Measurements from ENCODE around the gene ST6GAL1. TPM values are rescaled to one million over a fixed set of nuclear protein-coding genes. Genes with fewer than 3 reads are reported as not detected.

The ST6GAL1 gene
- total and polyA plus RNA-seq, 7 experiments from 2014 or later, result 115 to 313 (median 214) TPM

- no peak for ATAC-seq
- H3K9me3 ChIP-seq (ENCODE audit: control insufficient read depth in 2 of 3, low read length in 3 of 3), result no peaks in the 10 kb centered on the region
These were observed 34.9 kb upstream of the ST6GAL1 start for GRCh38 chr3:186895406-186895805.

DNA sequence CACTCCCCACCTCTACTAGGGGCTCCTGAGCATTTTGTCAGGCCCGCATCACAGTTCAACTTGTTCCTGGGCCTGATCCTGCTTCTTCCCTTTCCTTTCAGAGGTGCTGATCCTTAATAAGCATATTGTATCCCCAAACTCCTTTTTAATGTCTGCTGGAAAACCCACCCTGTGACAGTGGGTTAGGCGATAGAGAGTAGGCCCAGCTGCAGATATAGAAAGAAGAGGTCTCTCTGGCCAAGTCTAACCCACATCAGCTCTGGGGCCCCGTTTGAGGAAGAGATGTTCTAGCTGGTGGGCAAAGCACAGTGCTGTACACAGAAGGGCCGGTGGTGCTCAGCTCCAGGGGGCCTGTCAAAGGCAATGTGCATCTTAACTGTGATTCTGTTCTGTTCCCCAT lies 34.3 kb upstream of the ST6GAL1 start:
- Histone ChIP-seq H3K4me3 (ENCODE audit: low read length) (no peak overlapping the region), H3K36me3 (ENCODE audit: control insufficient read depth in 2 of 3, insufficient read depth in 3 of 3, low read length in 3 of 3) (no peaks in the 10 kb centered on the region), H3K4me1 (ENCODE audit: control insufficient read depth in 2 of 2, insufficient read depth in 2 of 2, low read length in 2 of 2) (peaks cover 3 to 5% of the 10 kb centered on the region in 2 donors), H3K27me3 (ENCODE audit: control insufficient read depth in 2 of 2, insufficient read depth in 2 of 2, low read length in 2 of 2) (no peaks in the 10 kb centered on the region), H3K9me3 (ENCODE audit: control insufficient read depth in 2 of 3, low read length in 3 of 3) (no peaks in the 10 kb centered on the region), H3K27ac (ENCODE audit: low read depth, low read length) (no peak overlapping the region)
- intact Hi-C loops (cut with micrococcal nuclease), result loop anchor here in 1 of 2 donors (5.0 kb wide), 1 partner anchor 36 kb away; the partner anchor contains the start of gene ST6GAL1
- DNase-seq, result no peak
- Mint-ChIP-seq H3K36me3 (peaks cover 0 to 14% (median 0%) of the 10 kb centered on the region in 5 donors), H3K27ac (peak overlapping the region in 1 of 9 donors; percentile 46), H3K4me3 (no peak overlapping the region), H3K4me1 (peaks cover 2 to 26% (median 16%) of the 10 kb centered on the region in 7 donors), H3K27me3 (no peaks in the 10 kb centered on the region), H3K9me3 (peaks cover 0 to 4% (median 0%) of the 10 kb centered on the region in 11 donors)
- POLR2A ChIA-PET, result interaction anchor here (1.3 kb wide), 1 partner anchor 13 kb away, joined by 5 read pairs; no protein-coding TSS in a partner anchor
- ATAC-seq, result no peak
- CTCF ChIA-PET, result no interaction called here

More at GRCh38 chr3:186895406-186895805, 34.9 kb upstream of the ST6GAL1 start:
- POLR2A ChIA-PET, result interaction anchor here (1.3 kb wide), 1 partner anchor 14 kb away, joined by 5 read pairs; no protein-coding TSS in a partner anchor
- no peaks in the 10 kb centered on the region for H3K36me3 ChIP-seq (ENCODE audit: control insufficient read depth in 2 of 3, insufficient read depth in 3 of 3, low read length in 3 of 3)
- H3K4me1 Mint-ChIP-seq, result peaks cover 1 to 20% (median 10%) of the 10 kb centered on the region in 7 donors
- peak overlapping the region in 1 of 9 donors; percentile 25 for H3K27ac Mint-ChIP-seq
- peaks cover 0 to 13% (median 0%) of the 10 kb centered on the region in 5 donors for H3K36me3 Mint-ChIP-seq
- H3K4me1 ChIP-seq (ENCODE audit: control insufficient read depth in 2 of 2, insufficient read depth in 2 of 2, low read length in 2 of 2), result no peaks in the 10 kb centered on the region
- H3K27me3 ChIP-seq (ENCODE audit: control insufficient read depth in 2 of 2, insufficient read depth in 2 of 2, low read length in 2 of 2), result no peaks in the 10 kb centered on the region
- H3K4me3 ChIP-seq (ENCODE audit: low read length), result no peak overlapping the region
- H3K27ac ChIP-seq (ENCODE audit: low read depth, low read length), result no peak overlapping the region
- intact Hi-C loops (cut with micrococcal nuclease), result loop anchor here in 1 of 2 donors (2.0 to 5.0 kb wide), 2 partner anchors 13 to 37 kb away; partner anchors contain the start of gene ST6GAL1
- no peak for DNase-seq
- H3K4me3 Mint-ChIP-seq, result no peak overlapping the region
- H3K9me3 Mint-ChIP-seq, result peaks cover 0 to 4% (median 0%) of the 10 kb centered on the region in 11 donors
- CTCF ChIA-PET, result no interaction called here
- no peaks in the 10 kb centered on the region for H3K27me3 Mint-ChIP-seq

DNA sequence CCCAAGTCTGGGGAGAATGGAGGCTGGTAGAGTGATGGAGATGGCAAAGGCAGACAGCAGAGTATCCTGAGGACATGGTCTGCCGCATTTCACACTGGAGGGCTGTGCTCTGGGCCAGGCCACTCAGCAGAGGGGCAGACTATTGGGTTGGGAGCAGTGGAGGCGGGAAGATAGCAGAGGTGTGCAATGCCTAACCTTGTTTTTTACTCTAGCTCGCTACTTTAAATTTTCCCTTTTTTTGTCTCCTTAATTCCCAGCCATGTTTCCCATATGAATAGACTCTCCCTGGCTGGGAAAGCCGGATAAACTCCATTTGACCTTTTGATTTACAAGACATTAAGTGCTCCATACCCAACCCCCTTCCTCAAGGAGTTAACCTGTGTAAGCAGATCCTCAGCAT lies 33.5 kb upstream of the ST6GAL1 start:
- no peak overlapping the region for H3K27ac ChIP-seq (ENCODE audit: low read depth, low read length)
- Mint-ChIP-seq H3K36me3 (peaks cover 0 to 18% (median 0%) of the 10 kb centered on the region in 5 donors), H3K27me3 (no peaks in the 10 kb centered on the region), H3K4me3 (no peak overlapping the region), H3K27ac (peak overlapping the region in 1 of 9 donors; percentile 18), H3K9me3 (peaks cover 0 to 4% (median 0%) of the 10 kb centered on the region in 11 donors), H3K4me1 (peaks cover 5 to 32% (median 22%) of the 10 kb centered on the region in 7 donors)
- no peaks in the 10 kb centered on the region for H3K9me3 ChIP-seq (ENCODE audit: control insufficient read depth in 2 of 3, low read length in 3 of 3)
- H3K27me3 ChIP-seq (ENCODE audit: control insufficient read depth in 2 of 2, insufficient read depth in 2 of 2, low read length in 2 of 2), result no peaks in the 10 kb centered on the region
- ATAC-seq, result no peak
- no peak overlapping the region for H3K4me3 ChIP-seq (ENCODE audit: low read length)
- H3K4me1 ChIP-seq (ENCODE audit: control insufficient read depth in 2 of 2, insufficient read depth in 2 of 2, low read length in 2 of 2), result peaks cover 8 to 11% of the 10 kb centered on the region in 2 donors
- intact Hi-C loops (cut with micrococcal nuclease), result loop anchor here in 1 of 2 donors (5.0 kb wide), 1 partner anchor 35 kb away; the partner anchor contains the start of gene ST6GAL1
- no peak for DNase-seq
- ChIA-PET CTCF (no interaction called here), POLR2A (interaction anchor here (0.9 to 1.3 kb wide), 2 partner anchors 12 to 19 kb away, joined by 3 to 5 read pairs; no protein-coding TSS in a partner anchor)
- H3K36me3 ChIP-seq (ENCODE audit: control insufficient read depth in 2 of 3, insufficient read depth in 3 of 3, low read length in 3 of 3), result no peaks in the 10 kb centered on the region

GRCh38 chr3:186901135-186901734 lies 29.1 kb upstream of the ST6GAL1 start:
- Histone ChIP-seq H3K4me1 (ENCODE audit: control insufficient read depth in 2 of 2, insufficient read depth in 2 of 2, low read length in 2 of 2) (peaks cover 8 to 11% of the 10 kb centered on the region in 2 donors), H3K27ac (ENCODE audit: low read depth, low read length) (no peak overlapping the region), H3K27me3 (ENCODE audit: control insufficient read depth in 2 of 2, insufficient read depth in 2 of 2, low read length in 2 of 2) (no peaks in the 10 kb centered on the region), H3K9me3 (ENCODE audit: control insufficient read depth in 2 of 3, low read length in 3 of 3) (peaks cover 0 to 9% (median 0%) of the 10 kb centered on the region in 3 experiments), H3K4me3 (ENCODE audit: low read length) (no peak overlapping the region), H3K36me3 (ENCODE audit: control insufficient read depth in 2 of 3, insufficient read depth in 3 of 3, low read length in 3 of 3) (no peaks in the 10 kb centered on the region)
- DNase-seq (peak in 4 of 9 donors; percentile 17 to 33 (median 30)), ATAC-seq (peak; percentile 36)
- Mint-ChIP-seq H3K4me1 (peaks cover 5 to 39% (median 25%) of the 10 kb centered on the region in 7 donors), H3K36me3 (peaks cover 11 to 52% (median 20%) of the 10 kb centered on the region in 5 donors), H3K9me3 (peaks cover 11 to 38% (median 30%) of the 10 kb centered on the region in 11 donors), H3K27ac (peak overlapping the region; percentile 69 to 91 (median 83)), H3K4me3 (peak overlapping the region in 7 of 10 donors; percentile 6 to 61 (median 34)), H3K27me3 (no peaks in the 10 kb centered on the region)
- CTCF ChIA-PET, result interaction anchor here (0.6 kb wide), 1 partner anchor 137 kb away, joined by 3 read pairs; no protein-coding TSS in a partner anchor
- POLR2A ChIA-PET, result interaction anchor here (1.4 to 1.7 kb wide), 4 partner anchors 7 to 30 kb away, joined by 3 to 10 read pairs (median 5); partner anchors contain the start of gene ST6GAL1
- intact Hi-C loops (cut with micrococcal nuclease), result loop anchor here in 1 of 2 donors (2.0 kb wide), 2 partner anchors 16 to 20 kb away; no protein-coding TSS in a partner anchor

DNA sequence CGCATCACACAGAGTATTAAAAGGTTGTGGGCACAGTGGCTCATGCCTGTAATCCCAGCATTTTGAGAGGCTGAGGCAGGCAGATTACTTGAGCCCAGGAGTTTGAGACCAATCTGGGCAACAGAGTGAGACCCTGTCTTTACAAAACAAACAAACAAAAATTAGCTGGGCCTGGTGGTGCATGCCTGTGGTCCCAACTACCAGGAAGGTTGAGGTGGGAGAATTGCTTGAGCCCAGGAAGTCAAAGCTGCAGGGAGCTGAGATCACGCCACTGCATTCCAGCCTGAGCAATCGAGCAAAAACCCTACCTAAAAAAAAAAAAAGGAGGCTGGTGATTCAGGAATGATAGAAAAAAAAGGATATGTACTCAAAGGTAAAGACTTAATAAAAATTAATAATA lies 28.2 kb upstream of the ST6GAL1 start:
- ChIA-PET CTCF (interaction anchor here (0.7 kb wide), 1 partner anchor 144 kb away, joined by 3 read pairs; no protein-coding TSS in a partner anchor), POLR2A (interaction anchor here (0.5 kb wide), 1 partner anchor 43 kb away, joined by 4 read pairs; no protein-coding TSS in a partner anchor)
- DNase-seq, result no peak
- no peak for ATAC-seq
- Mint-ChIP-seq H3K4me3 (no peak overlapping the region), H3K27ac (peak overlapping the region in 4 of 9 donors; percentile 48 to 80 (median 60)), H3K4me1 (peaks cover 2 to 37% (median 32%) of the 10 kb centered on the region in 7 donors), H3K9me3 (peaks cover 20 to 47% (median 38%) of the 10 kb centered on the region in 11 donors), H3K36me3 (peaks cover 20 to 61% (median 28%) of the 10 kb centered on the region in 5 donors), H3K27me3 (no peaks in the 10 kb centered on the region)
- Histone ChIP-seq H3K27me3 (ENCODE audit: control insufficient read depth in 2 of 2, insufficient read depth in 2 of 2, low read length in 2 of 2) (no peaks in the 10 kb centered on the region), H3K27ac (ENCODE audit: low read depth, low read length) (no peak overlapping the region), H3K36me3 (ENCODE audit: control insufficient read depth in 2 of 3, insufficient read depth in 3 of 3, low read length in 3 of 3) (no peaks in the 10 kb centered on the region), H3K4me3 (ENCODE audit: low read length) (no peak overlapping the region), H3K4me1 (ENCODE audit: control insufficient read depth in 2 of 2, insufficient read depth in 2 of 2, low read length in 2 of 2) (peaks cover 8 to 11% of the 10 kb centered on the region in 2 donors), H3K9me3 (ENCODE audit: control insufficient read depth in 2 of 3, low read length in 3 of 3) (peaks cover 0 to 9% (median 0%) of the 10 kb centered on the region in 3 experiments)
- intact Hi-C loops (cut with micrococcal nuclease), result no loop called here

DNA sequence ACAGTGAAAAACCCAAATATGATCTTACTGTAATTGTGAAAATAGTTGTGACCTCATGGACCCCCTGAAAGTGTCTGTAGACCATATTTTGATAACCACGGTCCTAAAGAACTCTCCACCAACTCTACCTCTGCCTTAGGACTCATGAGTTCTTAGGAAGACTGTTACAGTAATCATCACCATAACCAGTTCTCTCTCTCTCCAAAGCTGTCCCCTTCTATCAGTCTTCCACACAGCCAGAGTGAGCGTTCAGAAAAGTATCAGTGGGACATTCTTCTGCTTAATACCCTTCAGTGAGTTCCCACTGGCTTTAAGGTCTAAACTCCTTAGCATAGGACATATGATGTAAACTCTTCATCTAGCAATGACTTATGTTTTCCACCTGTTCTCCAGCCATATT lies 27.6 kb upstream of the ST6GAL1 start:
- no peaks in the 10 kb centered on the region for H3K36me3 ChIP-seq (ENCODE audit: control insufficient read depth in 2 of 3, insufficient read depth in 3 of 3, low read length in 3 of 3)
- DNase-seq, result no peak
- H3K36me3 Mint-ChIP-seq, result peaks cover 24 to 67% (median 30%) of the 10 kb centered on the region in 5 donors
- H3K27me3 Mint-ChIP-seq, result no peaks in the 10 kb centered on the region
- H3K27me3 ChIP-seq (ENCODE audit: control insufficient read depth in 2 of 2, insufficient read depth in 2 of 2, low read length in 2 of 2), result no peaks in the 10 kb centered on the region
- no peak for ATAC-seq
- intact Hi-C loops (cut with micrococcal nuclease), result no loop called here
- ChIA-PET CTCF (interaction anchor here (0.7 kb wide), 1 partner anchor 10 kb away, joined by 3 read pairs; no protein-coding TSS in a partner anchor), POLR2A (interaction anchor here (0.5 to 0.6 kb wide), 2 partner anchors 13 to 44 kb away, joined by 3 to 4 read pairs; no protein-coding TSS in a partner anchor)
- H3K4me1 Mint-ChIP-seq, result peaks cover 0 to 42% (median 33%) of the 10 kb centered on the region in 7 donors
- peaks cover 0 to 11% (median 4%) of the 10 kb centered on the region in 3 experiments for H3K9me3 ChIP-seq (ENCODE audit: control insufficient read depth in 2 of 3, low read length in 3 of 3)
- no peak overlapping the region for H3K4me3 ChIP-seq (ENCODE audit: low read length)
- no peak overlapping the region for H3K27ac ChIP-seq (ENCODE audit: low read depth, low read length)
- H3K4me3 Mint-ChIP-seq, result peak overlapping the region in 1 of 10 donors; percentile 2
- peak overlapping the region in 3 of 9 donors; percentile 0 to 85 (median 59) for H3K27ac Mint-ChIP-seq
- H3K9me3 Mint-ChIP-seq, result peaks cover 22 to 53% (median 44%) of the 10 kb centered on the region in 11 donors
- peaks cover 8 to 11% of the 10 kb centered on the region in 2 donors for H3K4me1 ChIP-seq (ENCODE audit: control insufficient read depth in 2 of 2, insufficient read depth in 2 of 2, low read length in 2 of 2)
